ENCODE measurements around the gene COL8A1.

GRCh38 chr3:99716463-99716995, 78.1 kb downstream of the COL8A1 start:
- TF ChIP-seq POLR2A (IDR thresholded peaks at IDR 0.05; ENCODE audit: low read depth, low read length) (no peak), POLR2AphosphoS5 (IDR thresholded peaks at IDR 0.05; ENCODE audit: low read depth, low read length) (no peak), SPI1 (IDR thresholded peaks at IDR 0.05; ENCODE audit: low read depth, low read length) (no peak), TAF1 (IDR thresholded peaks at IDR 0.05; ENCODE audit: low read depth, low read length) (no peak), POU2F2 (IDR thresholded peaks at IDR 0.05; ENCODE audit: low read depth, low read length) (no peak), PAX5 (IDR thresholded peaks at IDR 0.05; ENCODE audit: insufficient read depth, low read length, severe bottlenecking) (no peak)
